K562 (cell line): ENCODE measurements around the gene ADNP. TPM values are rescaled to one million over a fixed set of nuclear protein-coding genes. Genes with fewer than 3 reads are reported as not detected.

Experiments
- ATAC-seq: fragments of 200-7000 bp; cut with Tn5 transposase; 3 replicates; pipeline ENCODE4 v1.9.1; 2020; ENCODE audit warnings: moderate library complexity
- BruUV-seq: library from RNA; stranded (reverse); fragments of 400-500 nt; replicated peaks from 2 replicates; lab custom pipeline; 2021; lab: Mats Ljungman, UMichigan
- CTCF ChIA-PET: fragments of 300-600 bp; formaldehyde crosslinking; extraction: SDS; loops from one replicate; lab custom pipeline; 2021; ENCODE audit warnings: low intra/inter-chr PET ratio; lab: Yijun Ruan, JAX
- POLR2A ChIA-PET: fragments of 300-600, 350-650 bp; sonication (Branson Sonifier 250); formaldehyde crosslinking; extraction: SDS; loops from one replicate; lab custom pipeline; 2021; ENCODE audit warnings: antibody characterized with exemption, inconsistent platforms; lab: Yijun Ruan, JAX
- DNase-seq, 4 experiments: peaks; one replicate each; pipeline versions ENCODE4 v3.0.0 to v3.0.0-alpha.2; 2011 to 2018; ENCODE audit warnings: low spot score in 3 of 4, mixed read lengths in 3 of 4; ENCODE audit errors: extremely low read depth in 1 of 4
- FAIRE-seq: peaks from 2 replicates; lab custom pipeline; 2011; peaks lifted over from hg19 to GRCh38; lab: Jason Lieb, UNC
- H2AFZ ChIP-seq: 2 replicates; pipeline ENCODE4 v1.6.0; 2011; ENCODE audit warnings: low read depth, low read length, control low read depth, inconsistent platforms
- H3K27ac ChIP-seq: fragments of 200-600 bp; 3 replicates; pipeline ENCODE4 v1.8.0; 2011; ENCODE audit warnings: low read depth, mild to moderate bottlenecking, control low read depth, inconsistent platforms, low read length, moderate library complexity, mixed read lengths; ENCODE audit errors: extremely low read depth
- H3K27me3 ChIP-seq, 2 experiments: fragments of 300-600 bp in 1 of 2; 2 replicates in 1 of 2; 3 replicates in 1 of 2; pipeline versions ENCODE4 v1.6.0 to v1.8.0; 2011; ENCODE audit warnings: inconsistent platforms in 2 of 2, low read length in 2 of 2, mild to moderate bottlenecking in 1 of 2, mixed read lengths in 1 of 2, moderate library complexity in 1 of 2; ENCODE audit not compliant: control insufficient read depth in 2 of 2, insufficient read depth in 2 of 2
- H3K36me3 ChIP-seq: fragments of 300-600 bp; 3 replicates; pipeline ENCODE4 v1.8.0; 2011; ENCODE audit warnings: mild to moderate bottlenecking, low read length, inconsistent platforms; ENCODE audit not compliant: control insufficient read depth, insufficient read depth
- H3K4me1 ChIP-seq, 2 experiments: fragments of 200-600 bp in 1 of 2; replicated peaks in 1 of 2; 2 replicates in 1 of 2; 3 replicates in 1 of 2; pipeline versions ENCODE4 v1.5.1 to v1.8.0; 2011; ENCODE audit warnings: inconsistent platforms in 2 of 2, low read length in 2 of 2, mild to moderate bottlenecking in 1 of 2, mixed read lengths in 1 of 2, moderate library complexity in 1 of 2; ENCODE audit not compliant: control insufficient read depth in 2 of 2, insufficient read depth in 2 of 2
- H3K4me2 ChIP-seq: 2 replicates; pipeline ENCODE4 v1.6.1; 2011; ENCODE audit warnings: low read length, control low read depth, inconsistent platforms, mixed read lengths; ENCODE audit not compliant: insufficient read depth
- H3K4me3 ChIP-seq: fragments of 200-600 bp; sonication (generic), shearing (Covaris generic); 2 replicates; pipeline ENCODE4 v1.5.1; 2016; ENCODE audit warnings: control low read depth, inconsistent platforms
- H3K79me2 ChIP-seq: fragments of 200-600 bp; 3 replicates; pipeline ENCODE4 v1.8.0; 2011; ENCODE audit warnings: low read length, inconsistent platforms; ENCODE audit not compliant: control insufficient read depth, insufficient read depth
- H3K9ac ChIP-seq, 2 experiments: 2 replicates each; pipeline versions ENCODE4 v1.6.0 to v1.6.1; 2011; ENCODE audit warnings: low read depth in 2 of 2, low read length in 2 of 2, control low read depth in 1 of 2, inconsistent platforms in 1 of 2, mild to moderate bottlenecking in 1 of 2, mixed read lengths in 1 of 2; ENCODE audit not compliant: insufficient read depth in 1 of 2
- H3K9me1 ChIP-seq: one replicate; pipeline ENCODE4 v1.6.0; 2011; ENCODE audit warnings: inconsistent platforms, mild to moderate bottlenecking, low read length, moderate library complexity; ENCODE audit not compliant: control insufficient read depth, insufficient read depth
- H3K9me3 ChIP-seq: replicated peaks from 2 replicates; pipeline ENCODE4 v1.5.1; 2011; ENCODE audit warnings: low read depth, low read length, inconsistent platforms; ENCODE audit not compliant: control insufficient read depth, insufficient read depth
- H4K20me1 ChIP-seq: replicated peaks from 2 replicates; pipeline ENCODE4 v1.6.1; 2011; ENCODE audit warnings: low read length, inconsistent platforms, mixed read lengths; ENCODE audit not compliant: control insufficient read depth, insufficient read depth
- BRD4 ChIP-seq: fragments of 200-600 bp; sonication (generic); IDR thresholded peaks from 2 replicates; pipeline ENCODE4 v1.6.1; 2017; ENCODE audit warnings: inconsistent platforms
- CBFA2T3 ChIP-seq: fragments of 450-650 bp; IDR thresholded peaks from 2 replicates; pipeline ENCODE4 v1.6.1; 2017
- CBX3 ChIP-seq, 2 experiments: IDR thresholded peaks; 1 replicate in 1 of 2; 2 replicates in 1 of 2; pipeline ENCODE4 v1.6.1; 2012; ENCODE audit warnings: inconsistent platforms in 2 of 2, low read length in 2 of 2, borderline replicate concordance in 1 of 2, control low read depth in 1 of 2
- CREM ChIP-seq: IDR thresholded peaks from 2 replicates; pipeline ENCODE4 v1.6.1; 2014; ENCODE audit warnings: antibody characterized with exemption, low read depth
- E2F4 ChIP-seq: sonication (generic); formaldehyde crosslinking; IDR thresholded peaks from 2 replicates; pipeline ENCODE4 v1.8.0; 2022; ENCODE audit warnings: mild to moderate bottlenecking, low read depth, missing genetic modification reagents
- HNRNPH1 ChIP-seq: fragments of 200-400 bp; formaldehyde crosslinking; optimal IDR thresholded peaks from 2 replicates; pipeline ENCODE3; 2017; ENCODE audit warnings: low read depth, mild to moderate bottlenecking, low read length, moderate library complexity
- HNRNPLL ChIP-seq: fragments of 200-400 bp; formaldehyde crosslinking; IDR thresholded peaks from 2 replicates; pipeline ENCODE4 v1.6.1; 2017; ENCODE audit warnings: low read length, low read depth, mild to moderate bottlenecking; ENCODE audit not compliant: poor library complexity, severe bottlenecking
- MECOM ChIP-seq: fragments of 250-450 bp; sonication (Bioruptor Pico); IDR thresholded peaks from 2 replicates; pipeline ENCODE4 v1.8.0; 2022; ENCODE audit warnings: inconsistent platforms
- TEAD2 ChIP-seq: fragments of 450-650 bp; IDR thresholded peaks from 2 replicates; pipeline ENCODE4 v1.6.1; 2016; ENCODE audit warnings: missing genetic modification characterization, control low read depth, missing compliant biosample characterization
- U2AF1 ChIP-seq: fragments of 200-400 bp; formaldehyde crosslinking; optimal IDR thresholded peaks from 2 replicates; pipeline ENCODE3; 2017; ENCODE audit warnings: mild to moderate bottlenecking, low read depth, low read length, moderate library complexity
- ZFX ChIP-seq: sonication (generic); formaldehyde crosslinking; IDR thresholded peaks from 2 replicates; pipeline ENCODE4 v1.8.0; 2022; ENCODE audit warnings: mild to moderate bottlenecking, missing genetic modification reagents, moderate library complexity
- WGBS: fragments of 100-300 bp; shearing (Covaris generic); methylation state at CpG from one replicate; pipeline ENCODE4 v1.1.6; 2016; ENCODE audit warnings: low coverage, mixed read lengths; ENCODE audit not compliant: insufficient coverage; ENCODE audit errors: missing lambda C conversion rate; 5-methylcytosine and 5-hydroxymethylcytosine counted together
- in situ Hi-C: fragments of 300-500 bp; cut with MboI; formaldehyde crosslinking; loops from 4 replicates; pipeline ENCODE4 v1.15.0; 2018; ENCODE audit warnings: inconsistent platforms, mixed read lengths
- intact Hi-C: fragments of 100-400 bp; cut with micrococcal nuclease; formaldehyde crosslinking; loops from 2 replicates; pipeline ENCODE4 v1.14.2; 2022
- polyA plus RNA-seq, 8 experiments: library from polyadenylated mRNA; depleted of rRNA in 4 of 8; stranded (reverse) in 5 of 8; unstranded in 3 of 8; fragments of >200 nt; fragmentation: Nextera tagmentation in 2 of 8; fragmentation: Illumina TruSeq in 1 of 8; extraction: Ambion mirVana in 2 of 8; extraction: Trizol in 1 of 8; gene quantifications; 2 replicates each; pipeline versions ENCODE4 v1.2.1 to v1.2.3, GENCODE V29; 2011 to 2014; ENCODE audit warnings: inconsistent platforms in 1 of 8, missing spikeins in 1 of 8
- total RNA-seq, 7 experiments: library from RNA; depleted of rRNA in 6 of 7; stranded (reverse); fragments of >200 nt in 6 of 7; fragmentation: Illumina TruSeq in 2 of 7; extraction: Trizol in 2 of 7; gene quantifications; 2 replicates each; pipeline versions ENCODE4 v1.2.1 to v1.2.3, GENCODE V29; 2011 to 2021; ENCODE audit warnings: low replicate concordance in 1 of 7

Gene ADNP
- total and polyA plus RNA-seq, 9 of the 15 experiments (the other 6 are each of a cell fraction or from before 2014, with no cell fraction given) = 17.8 to 59.9 (median 25.3) TPM

GRCh38 chr20:50858525-50858924 lies 72.7 kb downstream of the ADNP start:
- no peak for DNase-seq
- Histone ChIP-seq H3K4me2 (no peak overlapping the region), H2AFZ (no peak overlapping the region), H3K79me2 (no peaks in the 10 kb centered on the region), H3K27ac (no peak overlapping the region), H3K9me1 (no peaks in the 10 kb centered on the region), H3K9me3 (no peaks in the 10 kb centered on the region), H4K20me1 (no peaks in the 10 kb centered on the region; the same call in 1 of the 2 replicates), H3K9ac (no peak overlapping the region), H3K4me3 (no peak overlapping the region)
- 23% methylated on average over 5 of the region's 5 CpGs for WGBS
- CTCF ChIA-PET = interaction anchor here (0.6 kb wide), 1 partner anchor 71 kb away, joined by 3 read pairs; no protein-coding TSS in a partner anchor
- BruUV-seq = no TSS peak
- POLR2A ChIA-PET = interaction anchor here (1.2 to 1.7 kb wide), 2 partner anchors 10 to 71 kb away, joined by 3 to 6 read pairs; no protein-coding TSS in a partner anchor
- no peak for ATAC-seq
- in situ Hi-C loops = no loop called here
- no peak for TF ChIP-seq U2AF1
- TF ChIP-seq CREM = no peak
- no peak for TF ChIP-seq TEAD2 (tag)
- no peak for TF ChIP-seq MECOM
- TF ChIP-seq CBFA2T3 = no peak
- no peak for TF ChIP-seq ZFX (CRISPR knock-in tag)
- no peak for TF ChIP-seq HNRNPLL
- TF ChIP-seq HNRNPH1 = no peak
- no peak for TF ChIP-seq BRD4
- no peak for TF ChIP-seq CBX3 (IDR thresholded peaks at IDR 0.05; ENCODE audit: borderline replicate concordance in 1 of 2, low read length in 2 of 2)
- no peak for TF ChIP-seq E2F4 (CRISPR knock-in tag)
- TF ChIP-seq, all 486 proteins: peak for 0
- no peak for FAIRE-seq
- H3K27me3 ChIP-seq = peaks cover 14 to 35% of the 10 kb centered on the region in 2 experiments; a peak in 4 of 5 replicates
- H3K36me3 ChIP-seq = no peaks in the 10 kb centered on the region
- intact Hi-C loops = no loop called here
- H3K4me1 ChIP-seq = peaks cover 0 to 15% of the 10 kb centered on the region in 2 experiments; a peak in 3 of 5 replicates
